B cell (primary cell): ENCODE data around the gene CRYBG2. TPM values are rescaled to one million over a fixed set of nuclear protein-coding genes. Genes with fewer than 3 reads are reported as not detected.
A peak's percentile ranks its signal among the peaks of the same experiment; 100 is the strongest.

ENCODE experiments used
- ATAC-seq: fragments of 200-7000 bp; cut with Tn5 transposase; one replicate; pipeline ENCODE4 v1.10.0; 2021; ENCODE audit warnings: low read depth, mild to moderate bottlenecking, moderate number of reproducible peaks, moderate library complexity
- CTCF ChIA-PET: fragments of 350-600 bp; sonication (Branson Sonifier 250); formaldehyde crosslinking; loops from one replicate; lab custom pipeline; 2021; ENCODE audit warnings: antibody characterized with exemption, inconsistent platforms; lab: Charles Lee
- POLR2A ChIA-PET: fragments of 350-600 bp; sonication (Branson Sonifier 250); formaldehyde crosslinking; loops from one replicate; lab custom pipeline; 2021; ENCODE audit warnings: antibody characterized with exemption; lab: Charles Lee
- DNase-seq: peaks from one replicate; pipeline ENCODE4 v3.0.0; 2013
- H2AFZ ChIP-seq: 2 replicates; pipeline ENCODE4 v1.6.1; 2012; ENCODE audit warnings: mild to moderate bottlenecking, low read depth, low read length; ENCODE audit not compliant: insufficient read depth, poor library complexity, severe bottlenecking
- H3K27ac ChIP-seq, 2 donors: 1 replicate in 1 of 2; 2 replicates in 1 of 2; pipeline ENCODE4 v1.5.1; 2012 to 2013; ENCODE audit warnings: low read length in 2 of 2, mild to moderate bottlenecking in 2 of 2, moderate library complexity in 1 of 2
- H3K27me3 ChIP-seq, 4 experiments: fragments of 200-600 bp in 1 of 4; sonication (generic) in 1 of 4; replicated peaks in 1 of 4; 1 replicate in 2 of 4; 2 replicates in 2 of 4; pipeline versions ENCODE4 v1.6.1 to v1.7.0; 2013 to 2016; ENCODE audit warnings: low read length in 3 of 4, mild to moderate bottlenecking in 2 of 4, mixed read lengths in 1 of 4, moderate library complexity in 1 of 4; ENCODE audit not compliant: insufficient read depth in 4 of 4, control insufficient read depth in 3 of 4; ENCODE audit errors: control extremely low read depth in 1 of 4
- H3K36me3 ChIP-seq, 2 experiments: replicated peaks in 1 of 2; 1 replicate in 1 of 2; 2 replicates in 1 of 2; pipeline versions ENCODE4 v1.6.1 to v1.7.1; 2013; ENCODE audit warnings: low read length in 1 of 2; ENCODE audit not compliant: insufficient read depth in 2 of 2, control insufficient read depth in 1 of 2; ENCODE audit errors: control extremely low read depth in 1 of 2, extremely low read depth in 1 of 2
- H3K4me1 ChIP-seq, 2 donors: fragments of 200-600 bp in 1 of 2; sonication (generic) in 1 of 2; 1 replicate in 1 of 2; 2 replicates in 1 of 2; pipeline versions ENCODE4 v1.5.1 to v1.6.1; 2013 to 2017; ENCODE audit warnings: low read length in 2 of 2; ENCODE audit not compliant: control insufficient read depth in 2 of 2, insufficient read depth in 2 of 2
- H3K4me2 ChIP-seq: replicated peaks from 2 replicates; pipeline ENCODE3; 2012; ENCODE audit warnings: mild to moderate bottlenecking, low read depth, low read length; ENCODE audit not compliant: poor library complexity, severe bottlenecking
- H3K4me3 ChIP-seq, 5 experiments: fragments of 200-600 bp in 1 of 5; sonication (generic) in 1 of 5; 1 replicate in 3 of 5; 2 replicates in 2 of 5; pipeline versions ENCODE4 v1.5.1 to v1.7.0; 2011 to 2016; ENCODE audit warnings: low read length in 4 of 5, mild to moderate bottlenecking in 4 of 5, low read depth in 2 of 5, control low read depth in 1 of 5, moderate library complexity in 1 of 5; ENCODE audit not compliant: insufficient read depth in 1 of 5; ENCODE audit errors: control extremely low read depth in 1 of 5, extremely low read depth in 1 of 5
- H3K79me2 ChIP-seq: fragments of 200-600 bp; sonication (generic); one replicate; pipeline ENCODE4 v1.6.0; 2016; ENCODE audit warnings: low read length; ENCODE audit not compliant: control insufficient read depth, insufficient read depth
- H3K9ac ChIP-seq: fragments of 200-600 bp; sonication (generic); 2 replicates; pipeline ENCODE4 v1.6.1; 2017; ENCODE audit warnings: mild to moderate bottlenecking, low read length, moderate library complexity
- H3K9me3 ChIP-seq, 3 donors: one replicate each; pipeline versions ENCODE4 v1.6.1 to v1.7.1; 2013; ENCODE audit warnings: low read length in 2 of 3; ENCODE audit not compliant: control insufficient read depth in 2 of 3, insufficient read depth in 1 of 3; ENCODE audit errors: control extremely low read depth in 1 of 3
- H4K20me1 ChIP-seq: 2 replicates; pipeline ENCODE4 v1.6.0; 2012; ENCODE audit warnings: mild to moderate bottlenecking, low read length; ENCODE audit not compliant: insufficient read depth, control insufficient read depth, poor library complexity, severe bottlenecking
- H3K27ac Mint-ChIP-seq: one replicate; pipeline ENCODE4 v1.8.0; 2021; ENCODE audit warnings: mixed read lengths
- H3K27me3 Mint-ChIP-seq: one replicate; pipeline ENCODE4 v1.8.0; 2021; ENCODE audit warnings: mixed read lengths
- H3K4me1 Mint-ChIP-seq: one replicate; pipeline ENCODE4 v1.8.0; 2021; ENCODE audit warnings: mixed read lengths
- H3K4me3 Mint-ChIP-seq: one replicate; pipeline ENCODE4 v1.8.0; 2021; ENCODE audit warnings: mixed read lengths
- H3K9me3 Mint-ChIP-seq: one replicate; pipeline ENCODE4 v1.8.0; 2022; ENCODE audit warnings: mixed read lengths; ENCODE audit not compliant: insufficient read depth
- CTCF ChIP-seq: fragments of 200-600 bp; IDR thresholded peaks from one replicate; pipeline ENCODE4 v1.8.0; 2022; ENCODE audit warnings: antibody characterized with exemption, mild to moderate bottlenecking
- EZH2 ChIP-seq: IDR thresholded peaks from 2 replicates; pipeline ENCODE4 v1.6.1; 2012; ENCODE audit warnings: borderline replicate concordance, low read depth, mild to moderate bottlenecking, moderate library complexity, low read length; ENCODE audit not compliant: insufficient read depth, poor library complexity, severe bottlenecking
- WGBS: methylation state at CpG from one replicate; pipeline ENCODE4 v1.1.5; 2013; ENCODE audit warnings: missing lambda C conversion rate; ENCODE audit not compliant: insufficient coverage; 5-methylcytosine and 5-hydroxymethylcytosine counted together
- intact Hi-C: fragments of 100-400 bp; cut with micrococcal nuclease; formaldehyde crosslinking; loops from one replicate; pipeline ENCODE4 v1.10.0; 2022
- polyA plus RNA-seq: library from polyadenylated mRNA; depleted of rRNA; stranded (reverse); fragments of >200 nt; gene quantifications from 2 replicates; pipeline ENCODE4 v1.2.3, GENCODE V29; 2012
- total RNA-seq, 2 donors: library from RNA; stranded (reverse); fragments of 120-200 nt in 1 of 2; gene quantifications; 1 replicate in 1 of 2; 2 replicates in 1 of 2; pipeline versions ENCODE4 v1.2.3 to v1.2.4, GENCODE V29; 2013 to 2022

Gene CRYBG2
- total and polyA plus RNA-seq, 2 donors (not counting 1 experiment from before 2014, with no cell fraction given), result 3.3 to 5.3 TPM

- Mint-ChIP-seq H3K27ac (no peak overlapping the region), H3K9me3 (no peaks in the 10 kb centered on the region), H3K4me1 (peaks cover 31% of the 10 kb centered on the region), H3K4me3 (no peak overlapping the region), H3K27me3 (peaks cover 28% of the 10 kb centered on the region)
- Histone ChIP-seq H3K9me3 (peaks cover 0 to 11% (median 0%) of the 10 kb centered on the region in 3 donors), H3K27ac (no peak overlapping the region), H3K4me3 (no peak overlapping the region), H4K20me1 (no peaks in the 10 kb centered on the region), H2AFZ (no peak overlapping the region), H3K9ac (no peak overlapping the region), H3K36me3 (no peaks in the 10 kb centered on the region), H3K27me3 (peaks cover 0 to 36% (median 14%) of the 10 kb centered on the region in 4 experiments), H3K4me1 (peaks cover 22 to 28% of the 10 kb centered on the region in 2 donors), H3K4me2 (peak overlapping the region; percentile 2), H3K79me2 (no peaks in the 10 kb centered on the region)
- POLR2A ChIA-PET, result interaction anchor here (0.6 to 1.0 kb wide), 4 partner anchors 45 to 91 kb away, joined by 3 to 14 read pairs (median 6); partner anchors contain the start of gene SH3BGRL3
- ATAC-seq, result peak; percentile 82
- TF ChIP-seq EZH2 (no peak), CTCF (peak; percentile 95)
- WGBS, result 36% methylated on average over 25 of the region's 26 CpGs
- CTCF ChIA-PET, result interaction anchor here (0.7 to 5.7 kb wide), 34 partner anchors 9 to 260 kb away, joined by 3 to 96 read pairs (median 6); partner anchors contain the start of genes C1orf232, CD52, CEP85 and SH3BGRL3
- intact Hi-C loops, result loop anchor here (1.0 kb wide), 5 partner anchors 28 to 258 kb away; partner anchors contain the start of gene ZNF593
- DNase-seq, result peak; percentile 87
These were observed 9.9 kb upstream of the CRYBG2 start for GRCh38 chr1:26363549-26364448.
